ENCODE data around the gene PES1.
"Not testable (repeated sequence)": the region's sequence is repeated elsewhere in the genome, so short reads cannot be mapped to it uniquely, and the experiment has no call there.

Gene PES1

GRCh38 chr22:30607300-30607930 is 15.7 kb upstream of the PES1 start:
- no peak for DNase-seq

- DNase-seq, result peak; percentile 67
Observed at GRCh38 chr22:30606455-30607299, 15.0 kb upstream of the PES1 start, which contains the start of gene TCN2. Gene TCN2 (plus strand): TSS chr22:30607174. CDS start chr22:30607332, 158 bp downstream.

- peak; percentile 60 for DNase-seq
Observed at GRCh38 chr22:30605449-30606110, 13.9 kb upstream of the PES1 start.

GRCh38 chr22:30604723-30605122 is 13.0 kb upstream of the PES1 start:
- DNase-seq, result no peak

- DNase-seq, result no peak
Observed at GRCh38 chr22:30603801-30604200, 12.1 kb upstream of the PES1 start.

- peak; percentile 33 for DNase-seq
Observed at GRCh38 chr22:30602049-30602448, 10.3 kb upstream of the PES1 start.

- DNase-seq, result no peak
Observed at GRCh38 chr22:30601464-30601863, 9.8 kb upstream of the PES1 start.

GRCh38 chr22:30600921-30601320 is 9.2 kb upstream of the PES1 start:
- no peak for DNase-seq

GRCh38 chr22:30598986-30599385 is 7.3 kb upstream of the PES1 start:
- no peak for DNase-seq

GRCh38 chr22:30596886-30597285 is 5.2 kb upstream of the PES1 start:
- no peak for DNase-seq

- no peak for DNase-seq
Observed at GRCh38 chr22:30596199-30596598, 4.5 kb upstream of the PES1 start.

- DNase-seq, result not testable (repeated sequence)
Observed at GRCh38 chr22:30592360-30592713, 627 bp upstream of the PES1 start.

GRCh38 chr22:30591191-30591587 is 521 bp downstream of the PES1 start:
- DNase-seq, result peak; percentile 17

- DNase-seq, result no peak
Observed at GRCh38 chr22:30586414-30586813, 5.3 kb downstream of the PES1 start.

GRCh38 chr22:30584441-30584840 is 7.3 kb downstream of the PES1 start:
- DNase-seq, result no peak

GRCh38 chr22:30582788-30583545 is 8.7 kb downstream of the PES1 start:
- no peak for DNase-seq

- DNase-seq, result no peak
Observed at GRCh38 chr22:30582051-30582450, 9.7 kb downstream of the PES1 start.

GRCh38 chr22:30580896-30581295 is 10.8 kb downstream of the PES1 start:
- DNase-seq, result no peak

- no peak for DNase-seq
Observed at GRCh38 chr22:30578481-30578880, 13.2 kb downstream of the PES1 start.

GRCh38 chr22:30575859-30576258 is 15.9 kb downstream of the PES1 start:
- DNase-seq, result peak; percentile 11

GRCh38 chr22:30574997-30575671 is 16.6 kb downstream of the PES1 start:
- peak; percentile 50 for DNase-seq

Data from DMS53 (cell line).